SW 1271 (cell line): ENCODE measurements around the gene RTF2.
A peak's percentile ranks its signal among the peaks of the same experiment; 100 is the strongest.

Experiments
- DNase-seq, 2 experiments: peaks; one replicate each; lab custom pipeline; 2025; lab: John Stamatoyannopoulos, UW

Gene RTF2

GRCh38 chr20:56468316-56469076 is at the start of gene RTF2:
Gene RTF2, plus strand, starts transcription at chr20:56468627. Its CDS starts 71 bp downstream, at chr20:56468698.
- peak; percentile 92 to 94 for DNase-seq

DNA sequence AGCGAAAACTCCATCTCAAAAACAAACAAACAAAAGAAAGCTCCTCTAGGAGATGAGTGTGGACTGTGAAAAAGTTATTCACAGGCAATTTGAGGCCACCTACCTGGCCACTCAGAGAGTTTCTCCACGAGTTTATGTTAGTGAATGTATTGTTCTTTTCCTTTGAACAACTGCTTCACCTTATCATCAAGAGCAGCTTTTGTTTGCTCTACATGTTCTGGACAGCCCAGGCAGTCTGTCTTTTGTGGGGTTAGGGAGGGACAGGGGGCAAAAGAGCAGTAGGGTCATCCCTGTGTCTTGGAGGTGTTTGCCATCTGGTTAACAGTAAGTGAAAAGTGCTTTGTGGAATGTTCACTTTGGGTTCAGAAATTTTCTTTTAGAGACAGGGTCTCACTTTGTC is 48.4 kb upstream of the RTF2 start:
- no peak for DNase-seq

GRCh38 chr20:56420940-56421688 is 47.3 kb upstream of the RTF2 start:
- no peak for DNase-seq

GRCh38 chr20:56422076-56422823 is 46.2 kb upstream of the RTF2 start:
- DNase-seq, result no peak

DNA sequence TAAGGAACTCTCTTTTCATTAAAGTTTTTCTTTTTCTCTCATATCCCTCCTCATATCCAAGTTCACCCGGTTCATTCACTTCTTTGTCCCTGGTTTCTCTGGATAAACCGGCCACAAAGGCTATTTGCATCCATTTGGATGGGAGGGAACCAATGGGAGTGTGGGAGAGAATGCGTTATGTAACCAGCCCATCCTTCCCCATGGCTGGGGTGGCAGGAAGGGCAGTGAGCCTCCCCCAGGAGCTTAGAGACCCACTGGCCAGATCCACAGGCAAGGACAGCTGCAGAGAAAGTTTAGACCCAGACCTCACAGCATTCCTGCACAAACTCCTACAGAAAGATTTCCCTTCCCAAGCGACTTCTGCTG is 45.6 kb upstream of the RTF2 start:
- DNase-seq, result no peak

GRCh38 chr20:56423211-56423610 is 45.2 kb upstream of the RTF2 start:
- DNase-seq, result no peak

GRCh38 chr20:56423886-56424285 is 44.5 kb upstream of the RTF2 start:
- DNase-seq, result no peak

DNA sequence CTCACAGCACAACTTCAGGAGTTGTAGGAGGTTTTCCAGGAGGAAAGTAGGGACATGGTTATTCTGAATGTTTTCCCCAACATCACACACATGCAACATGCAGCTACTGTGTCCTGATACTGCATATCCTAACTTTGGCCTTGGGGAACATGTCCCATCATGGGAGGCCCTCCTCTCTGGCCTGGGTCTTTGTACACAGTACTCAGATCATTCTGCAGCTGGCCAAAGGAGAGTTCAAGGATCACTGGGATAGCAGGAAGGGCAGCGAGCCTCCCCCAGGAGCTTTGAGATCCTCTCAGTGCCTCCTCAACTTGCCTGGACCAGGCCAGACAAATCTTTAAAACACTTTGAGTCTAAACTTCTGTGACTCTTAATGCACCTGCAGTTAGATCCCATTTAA is 43.5 kb upstream of the RTF2 start:
- DNase-seq, result no peak

DNA sequence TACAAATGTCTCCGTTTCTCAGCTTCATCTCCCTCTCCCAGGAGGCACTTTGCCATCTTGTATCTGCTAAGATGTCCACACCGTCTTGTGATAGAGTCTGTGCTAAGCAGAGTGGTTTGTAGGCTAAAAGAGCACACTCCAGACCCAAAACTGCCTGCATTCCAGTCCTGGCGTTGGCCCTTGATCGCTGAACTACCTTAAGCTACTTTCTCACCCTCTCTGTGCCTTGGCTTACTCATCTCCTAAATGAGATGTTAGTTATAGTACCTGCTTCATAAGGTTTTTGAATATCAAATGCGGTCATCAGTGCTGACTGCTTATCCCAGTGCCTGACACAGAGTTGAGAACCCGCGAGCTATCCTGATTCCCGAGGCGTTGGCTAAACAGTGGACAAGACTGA is 42.4 kb upstream of the RTF2 start:
- DNase-seq, result no peak

DNA sequence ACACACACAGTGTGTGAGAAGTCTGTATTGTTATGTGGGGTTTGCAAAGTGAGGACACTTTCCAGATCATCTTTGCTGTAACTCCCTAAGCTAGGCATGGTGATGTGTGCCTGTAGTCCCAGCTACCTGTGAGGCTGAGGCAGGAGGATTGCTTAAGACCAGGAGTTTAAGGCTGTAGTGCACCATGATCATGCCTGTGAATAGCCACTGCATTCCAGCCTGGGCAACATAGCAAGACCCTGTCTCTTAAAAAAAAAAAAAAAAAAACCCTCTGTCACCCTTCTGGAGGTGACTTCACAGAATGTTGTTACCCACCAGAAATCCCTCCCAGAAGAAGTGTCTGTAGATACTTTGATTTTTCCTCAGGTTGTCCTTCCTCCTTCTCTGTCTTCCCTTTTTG is 41.5 kb upstream of the RTF2 start:
- DNase-seq, result no peak

DNA sequence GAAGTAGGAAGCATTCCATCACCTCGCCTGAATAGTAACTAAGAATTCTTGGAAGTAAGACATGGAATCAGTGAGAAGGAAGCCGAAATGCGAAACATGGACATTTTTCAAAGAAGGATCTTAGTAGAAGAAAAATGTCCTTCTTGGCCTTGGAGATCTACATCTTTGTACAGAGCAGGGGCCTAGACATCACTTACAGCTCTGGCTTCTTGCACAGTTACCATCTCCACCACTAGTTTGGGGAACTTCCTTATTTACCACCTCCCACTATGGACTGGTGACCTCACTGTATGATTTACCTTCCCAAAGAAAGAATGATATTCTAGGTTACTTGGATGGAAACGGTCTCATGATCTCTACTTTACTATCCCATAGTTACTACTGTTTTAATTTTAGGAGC is 40.6 kb upstream of the RTF2 start:
- DNase-seq, result no peak

DNA sequence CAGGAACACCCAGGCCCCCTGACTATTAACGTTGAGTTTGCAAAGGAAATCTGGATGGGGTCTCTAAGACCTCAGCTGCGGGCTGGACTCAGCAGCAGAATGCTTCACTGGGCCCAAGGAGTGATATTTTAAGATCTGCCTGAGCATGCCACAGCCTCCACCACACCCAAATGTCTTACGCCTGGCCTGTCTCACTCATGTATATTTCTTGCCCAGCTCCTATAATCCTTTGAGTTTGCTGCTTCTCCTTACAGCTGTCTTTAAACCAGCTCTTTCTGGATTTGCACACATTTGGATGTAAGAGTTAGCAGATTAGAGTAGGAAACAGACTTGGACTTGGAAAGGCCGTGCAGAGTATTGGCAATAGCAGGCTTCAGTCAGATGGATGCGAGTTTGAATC is 40.0 kb upstream of the RTF2 start:
- DNase-seq, result no peak

- no peak for DNase-seq
Measured at GRCh38 chr20:56428881-56429280, 39.5 kb upstream of the RTF2 start.

GRCh38 chr20:56429502-56429901 is 38.9 kb upstream of the RTF2 start:
- no peak for DNase-seq

GRCh38 chr20:56429941-56430340 is 38.5 kb upstream of the RTF2 start:
- DNase-seq, result no peak

DNA sequence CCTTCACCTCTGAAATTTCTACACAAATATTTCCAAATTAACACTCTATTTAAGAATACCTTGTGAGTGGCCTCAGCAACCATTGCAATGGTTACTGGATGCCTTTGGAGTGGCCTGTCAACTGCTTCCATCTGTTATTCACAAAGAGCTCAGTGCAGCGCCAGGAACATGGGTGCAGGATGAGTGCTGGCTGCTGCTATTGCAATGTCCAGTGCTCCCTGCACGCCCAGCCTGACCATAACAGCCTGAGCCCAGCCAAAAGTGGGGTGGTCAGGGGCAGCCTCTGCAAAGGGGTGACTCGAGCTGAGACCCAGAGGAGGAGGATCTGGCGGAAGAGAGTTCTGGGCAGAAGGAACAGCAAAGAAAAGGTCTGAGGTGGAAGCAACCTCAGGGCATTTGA is 38.0 kb upstream of the RTF2 start:
- DNase-seq, result no peak

- no peak for DNase-seq
Measured at GRCh38 chr20:56430957-56431356, 37.5 kb upstream of the RTF2 start.

DNA sequence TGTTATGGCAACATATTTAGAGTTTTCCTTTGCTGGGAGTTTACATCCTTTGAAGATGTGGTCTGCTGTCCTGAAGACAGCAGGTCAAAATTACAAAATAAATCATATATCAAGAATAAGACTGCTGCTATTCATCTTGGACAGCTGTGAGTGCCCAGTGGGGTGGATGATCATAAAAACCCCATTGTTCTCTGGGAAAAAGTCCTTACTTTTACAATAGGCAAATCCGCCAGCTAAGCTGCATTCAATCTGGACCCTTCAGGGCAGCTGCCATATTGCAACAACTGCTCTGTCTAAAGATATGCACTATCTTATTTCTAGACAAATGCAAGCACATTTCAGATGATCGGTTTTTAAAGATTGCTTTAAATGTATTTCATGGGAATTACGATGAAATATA is 37.0 kb upstream of the RTF2 start:
- no peak for DNase-seq

- no peak for DNase-seq
Measured at GRCh38 chr20:56433221-56433879, 35.1 kb upstream of the RTF2 start.

- DNase-seq, result no peak
Measured at GRCh38 chr20:56433880-56434255, 34.6 kb upstream of the RTF2 start.

DNA sequence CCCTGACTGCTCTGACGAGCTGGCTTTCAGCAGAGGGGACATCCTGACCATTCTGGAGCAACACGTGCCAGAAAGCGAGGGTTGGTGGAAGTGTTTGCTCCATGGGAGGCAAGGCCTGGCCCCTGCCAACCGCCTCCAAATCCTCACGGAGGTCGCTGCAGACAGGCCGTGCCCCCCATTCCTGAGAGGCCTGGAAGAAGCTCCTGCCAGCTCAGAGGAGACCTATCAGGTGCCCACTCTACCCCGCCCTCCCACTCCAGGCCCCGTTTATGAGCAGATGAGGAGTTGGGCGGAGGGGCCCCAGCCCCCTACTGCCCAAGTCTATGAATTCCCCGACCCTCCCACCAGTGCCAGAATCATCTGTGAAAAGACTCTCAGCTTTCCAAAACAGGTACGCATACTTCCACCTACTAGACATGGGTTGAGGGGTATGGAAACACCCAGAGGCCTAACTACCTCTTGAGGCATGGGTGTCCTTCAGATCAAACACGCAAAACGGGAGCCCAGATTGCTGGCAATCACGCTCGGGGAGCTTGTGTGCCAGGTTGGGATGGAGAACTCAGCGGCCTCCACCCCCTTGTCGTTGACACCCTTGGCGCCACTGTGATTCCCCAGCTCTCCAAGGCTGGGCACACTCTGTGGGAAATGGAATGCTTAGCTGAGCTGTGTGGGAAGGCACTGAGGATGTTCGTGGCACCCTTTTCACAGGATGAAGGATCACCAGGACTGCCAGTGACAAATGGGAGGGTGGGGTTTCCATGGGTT is 31.0 kb upstream of the RTF2 start:
- no peak for DNase-seq

DNA sequence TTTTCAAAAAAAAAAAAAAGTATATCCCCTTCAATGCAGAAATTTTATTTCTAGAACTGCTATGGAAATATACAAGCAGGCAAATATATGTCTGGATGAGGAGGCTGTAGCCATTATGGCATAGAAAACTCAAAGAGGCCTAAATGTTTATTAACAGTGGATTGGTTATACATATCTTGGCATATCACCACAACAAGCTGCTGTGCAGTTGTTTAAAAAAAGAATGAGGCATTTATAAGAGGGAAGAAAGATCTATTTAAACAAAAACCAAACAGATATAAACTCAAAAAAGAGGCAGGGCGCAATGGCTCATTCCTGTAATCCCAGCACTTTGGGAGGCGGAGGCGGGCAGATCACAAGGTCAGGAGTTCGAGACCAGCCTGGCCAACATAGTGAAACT is 30.1 kb upstream of the RTF2 start:
- DNase-seq, result no peak
